DMS79 treated with DMSO at 0.1 percent for 48 hours (cell line): ENCODE data around the gene LRRK1.

Experiments
- DNase-seq: peaks from one replicate; lab custom pipeline; 2025; lab: John Stamatoyannopoulos, UW

LRRK1 gene

DNA sequence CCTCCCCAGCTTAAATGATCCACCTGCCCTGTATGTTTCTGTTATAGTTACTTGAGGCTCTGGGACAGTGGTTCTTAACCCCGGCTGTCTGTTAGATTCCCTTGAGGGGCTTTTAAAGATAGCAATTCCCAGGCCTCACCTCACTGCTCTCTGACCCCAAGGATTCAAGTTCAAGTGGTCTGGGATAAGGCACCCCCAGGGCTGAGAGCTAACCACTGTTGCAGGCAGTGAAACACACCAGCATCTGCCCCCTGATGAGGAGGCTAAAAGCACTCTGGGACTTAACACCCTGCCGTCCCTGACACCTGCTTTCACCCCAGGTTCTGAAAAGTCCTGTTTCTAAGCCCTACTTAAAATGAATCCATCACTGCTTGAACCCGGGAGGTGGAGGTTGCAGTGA, 103.7 kb downstream of the LRRK1 start:
- no peak for DNase-seq

GRCh38 chr15:101023501-101024072, 104.4 kb downstream of the LRRK1 start:
- no peak for DNase-seq

- DNase-seq, result no peak
Observed at GRCh38 chr15:101024073-101024695, 105.0 kb downstream of the LRRK1 start.

DNA sequence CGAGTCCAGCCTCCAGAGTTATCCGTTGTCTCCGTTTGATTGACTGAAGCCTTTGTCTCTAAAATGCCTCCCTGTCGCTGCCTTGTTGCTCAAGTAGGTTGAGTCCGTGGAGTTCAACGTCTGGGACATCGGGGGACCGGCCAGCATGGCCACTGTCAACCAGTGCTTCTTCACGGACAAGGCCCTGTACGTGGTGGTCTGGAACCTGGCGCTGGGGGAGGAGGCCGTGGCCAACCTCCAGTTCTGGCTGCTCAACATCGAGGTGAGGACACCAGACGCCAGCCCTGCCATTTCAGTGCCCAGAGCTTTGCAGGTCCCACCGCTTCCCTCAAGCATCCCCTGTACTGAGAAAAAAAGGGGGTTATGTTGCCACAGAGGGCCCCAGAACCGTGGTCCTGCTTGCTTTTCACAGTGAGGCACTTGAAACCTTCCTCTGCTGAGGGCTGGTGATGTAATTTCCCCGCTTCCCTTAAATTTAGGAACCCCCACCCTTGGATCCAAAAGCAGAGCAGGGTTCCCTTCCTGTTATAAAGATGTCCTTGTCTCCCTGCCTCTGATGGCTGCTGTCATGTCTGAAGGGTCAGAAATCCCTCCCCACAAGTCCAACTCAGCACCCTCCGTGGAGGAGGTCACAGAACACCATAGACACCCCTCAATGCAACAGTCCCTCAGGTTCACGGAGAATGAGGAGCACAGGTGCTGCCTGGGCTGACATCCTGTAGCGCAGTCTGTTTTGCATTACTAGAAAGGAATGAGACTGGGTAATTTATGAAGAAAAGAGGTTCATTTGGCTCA, 105.7 kb downstream of the LRRK1 start:
- DNase-seq, result no peak

GRCh38 chr15:101025501-101025885, 106.3 kb downstream of the LRRK1 start:
- DNase-seq, result no peak

DNA sequence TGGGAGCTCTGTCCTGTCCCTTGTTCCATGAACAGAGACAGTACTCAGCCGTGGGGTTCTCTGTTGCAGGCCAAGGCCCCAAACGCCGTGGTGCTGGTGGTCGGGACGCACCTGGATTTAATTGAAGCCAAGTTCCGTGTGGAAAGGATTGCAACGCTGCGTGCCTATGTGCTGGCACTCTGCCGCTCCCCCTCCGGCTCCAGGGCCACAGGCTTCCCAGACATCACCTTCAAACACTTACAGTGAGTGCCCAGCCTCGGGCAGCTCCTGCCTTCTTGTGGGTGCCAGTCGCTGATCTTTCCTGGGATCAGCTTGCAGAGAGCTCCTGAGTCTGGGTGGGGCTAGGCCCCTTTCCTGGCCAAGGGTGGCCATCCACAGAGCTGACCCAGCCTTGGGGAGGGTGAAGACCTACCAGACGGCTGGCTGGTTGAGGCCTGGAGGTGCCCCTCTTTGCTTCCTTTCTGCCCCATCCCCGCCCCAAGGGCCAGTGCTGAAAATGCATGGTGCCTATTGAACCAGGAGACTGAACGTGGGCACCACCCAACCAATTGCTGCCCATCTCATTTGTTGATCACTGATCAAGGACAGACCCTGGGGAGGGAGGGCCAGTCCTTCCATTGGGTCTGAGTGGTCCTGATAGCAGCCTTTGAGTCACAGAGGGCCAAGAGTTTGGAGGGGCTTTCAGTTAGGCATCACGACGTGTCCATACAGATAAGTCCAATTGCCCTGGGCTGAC, 106.9 kb downstream of the LRRK1 start:
- no peak for DNase-seq

DNA sequence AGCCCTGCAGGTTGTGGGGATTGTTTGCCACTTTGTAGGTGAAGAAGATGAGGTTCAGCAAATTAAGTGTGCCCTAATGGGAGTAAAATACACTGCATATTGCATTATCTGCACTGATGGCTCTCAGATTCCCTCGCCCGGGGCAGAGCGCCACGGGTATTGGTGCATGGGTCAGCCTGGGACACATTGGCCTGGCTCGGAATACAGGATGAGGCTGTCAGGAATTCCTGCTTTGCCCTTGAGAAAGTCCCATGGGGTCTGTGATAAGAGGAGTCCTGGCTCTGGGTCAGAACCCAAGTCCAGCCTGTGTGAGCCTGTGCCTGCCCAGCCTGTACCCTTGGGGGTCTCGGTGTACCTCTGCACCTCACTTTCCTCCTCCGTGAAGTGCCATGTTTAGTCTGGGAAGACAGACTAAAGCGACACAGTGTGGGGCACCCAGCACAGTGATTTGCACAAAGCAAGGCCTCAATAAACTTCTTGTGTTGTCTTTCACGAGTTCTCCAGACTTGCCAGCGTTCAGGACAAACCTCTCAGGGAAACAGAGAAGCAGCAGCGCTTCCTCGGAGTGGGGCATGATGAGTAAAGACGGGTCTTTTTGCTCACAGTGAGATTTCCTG, 107.6 kb downstream of the LRRK1 start:
- DNase-seq, result no peak

- peak; percentile 2 for DNase-seq
Observed at GRCh38 chr15:101027273-101027901, 108.2 kb downstream of the LRRK1 start.

DNA sequence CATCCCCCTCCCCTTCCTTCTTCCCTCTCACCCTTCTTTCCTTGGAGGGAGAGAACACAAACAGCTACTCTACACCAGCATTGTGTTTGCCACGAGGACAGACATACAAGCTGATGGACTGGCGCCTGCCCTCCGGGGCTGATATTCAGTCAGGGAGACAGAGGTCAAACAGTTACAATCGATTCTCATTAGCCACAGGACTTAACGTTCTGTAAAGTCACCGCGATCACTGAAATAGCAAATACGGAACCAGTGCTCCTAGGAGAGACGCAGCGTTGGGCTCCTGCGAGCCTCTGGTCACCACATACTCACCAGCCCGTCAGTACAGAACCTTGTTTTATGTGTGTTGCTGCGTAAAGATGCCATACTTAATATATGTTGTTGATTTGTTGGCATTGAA, 108.8 kb downstream of the LRRK1 start:
- no peak for DNase-seq

GRCh38 chr15:101028321-101028720, 109.2 kb downstream of the LRRK1 start:
- DNase-seq, result no peak

DNA sequence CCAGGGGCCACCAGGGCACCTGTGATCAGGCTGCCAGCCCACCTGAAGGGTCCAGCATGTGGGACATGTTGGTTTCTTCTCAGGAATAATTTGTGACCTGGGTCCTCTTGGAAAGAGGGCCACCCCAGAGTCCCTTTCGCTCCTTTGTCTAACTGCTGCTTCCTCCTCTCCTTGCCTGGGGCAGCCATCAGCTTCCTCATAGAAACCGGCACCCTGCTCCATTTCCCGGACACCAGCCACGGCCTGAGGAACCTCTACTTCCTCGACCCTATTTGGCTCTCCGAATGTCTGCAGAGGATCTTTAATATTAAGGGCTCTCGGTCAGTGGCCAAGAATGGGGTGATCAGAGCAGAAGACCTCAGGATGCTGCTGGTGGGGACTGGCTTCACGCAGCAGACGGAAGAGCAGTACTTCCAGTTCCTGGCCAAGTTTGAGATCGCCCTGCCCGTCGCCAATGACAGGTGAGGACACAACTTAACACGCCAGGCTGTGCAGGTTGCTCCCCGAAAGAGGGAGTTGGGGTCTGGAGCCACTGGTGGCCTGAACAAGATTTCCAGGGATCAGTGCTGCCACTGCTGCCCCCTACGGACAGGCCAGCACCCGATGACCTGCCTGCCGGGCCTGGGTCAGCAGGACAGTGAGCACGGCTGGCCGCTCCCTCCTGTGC, 109.7 kb downstream of the LRRK1 start:
- DNase-seq, result no peak

- DNase-seq, result no peak
Observed at GRCh38 chr15:101029971-101030661, 111.0 kb downstream of the LRRK1 start.

GRCh38 chr15:101031213-101031612, 112.1 kb downstream of the LRRK1 start:
- DNase-seq, result no peak

DNA sequence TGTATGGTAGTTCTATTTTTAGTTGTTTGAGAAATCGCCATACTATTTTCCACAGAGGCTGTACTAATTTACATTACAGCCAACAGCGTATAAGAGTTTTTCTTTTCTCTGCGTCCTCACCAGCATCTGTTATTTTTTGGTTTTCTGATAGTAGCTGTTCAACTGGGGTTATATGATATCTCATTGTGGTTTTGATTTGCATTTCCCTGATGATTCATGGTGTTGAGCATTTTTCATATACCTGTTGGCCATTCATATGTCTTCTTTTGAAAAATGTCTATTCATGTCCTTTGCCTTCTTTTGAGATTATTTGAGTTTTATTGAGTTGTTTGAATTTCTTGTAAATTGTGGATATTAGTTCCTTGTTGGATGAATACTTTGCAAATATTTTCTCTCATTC, 114.6 kb downstream of the LRRK1 start:
- no peak for DNase-seq

GRCh38 chr15:101035611-101036010, 116.5 kb downstream of the LRRK1 start:
- no peak for DNase-seq

DNA sequence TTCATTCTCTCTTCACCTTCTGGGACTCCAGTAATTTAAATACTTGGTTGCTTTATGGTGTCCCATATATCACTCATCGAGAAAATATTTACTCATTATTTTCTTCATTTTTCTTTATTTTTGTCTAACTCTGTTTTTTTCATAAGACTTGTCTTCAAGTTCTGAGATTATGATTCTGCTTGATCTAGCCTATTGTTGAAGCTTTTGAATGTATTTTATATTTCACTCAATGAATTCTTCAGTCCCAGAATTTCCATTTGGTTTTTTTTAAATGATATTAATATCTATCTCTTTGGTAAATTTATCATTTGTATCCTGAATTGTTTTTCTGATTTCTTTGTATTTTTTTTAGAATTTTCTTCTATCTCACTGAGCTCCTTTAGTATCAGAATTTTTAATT, 117.0 kb downstream of the LRRK1 start:
- no peak for DNase-seq

GRCh38 chr15:101037090-101037830, 118.1 kb downstream of the LRRK1 start:
- no peak for DNase-seq

GRCh38 chr15:101038327-101039003, 119.3 kb downstream of the LRRK1 start:
- DNase-seq, result no peak

DNA sequence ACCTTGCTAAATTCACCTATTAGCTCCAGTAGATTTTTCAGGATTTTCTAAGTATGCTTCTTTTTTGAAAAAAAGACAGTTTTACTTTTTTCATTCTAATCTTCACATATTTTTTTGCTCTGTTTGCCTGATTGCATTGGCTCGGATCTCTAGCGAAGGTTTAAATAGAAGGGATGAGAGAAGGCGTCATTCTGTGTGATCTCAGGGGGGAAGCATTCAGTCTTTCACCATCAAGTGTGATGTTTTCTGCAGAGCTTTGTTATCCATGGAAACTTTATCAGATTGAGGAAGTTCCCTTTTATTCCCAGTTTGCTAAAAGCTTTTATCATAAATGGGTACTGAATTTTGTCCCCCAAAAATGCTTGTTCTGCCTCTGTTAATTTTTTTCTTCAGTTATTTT, 120.3 kb downstream of the LRRK1 start:
- DNase-seq, result no peak
